ENCODE data around the gene METTL6. TPM values are rescaled to one million over a fixed set of nuclear protein-coding genes. Genes with fewer than 3 reads are reported as not detected.
"Not testable (repeated sequence)": the region's sequence is repeated elsewhere in the genome, so short reads cannot be mapped to it uniquely, and the experiment has no call there.

Gene METTL6
- total RNA-seq, 1 donor from 2014 or later = 27.3 TPM

- Mint-ChIP-seq H3K4me1 (no peaks in the 10 kb centered on the region), H3K4me3 (no peak overlapping the region), H3K9me3 (no peaks in the 10 kb centered on the region), H3K27ac (ENCODE audit: unreplicated experiment) (no peak overlapping the region), H3K27me3 (ENCODE audit: low read depth) (peaks cover 4% of the 10 kb centered on the region), H3K36me3 (ENCODE audit: low read depth) (no peaks in the 10 kb centered on the region)
- no peak for TF ChIP-seq CTCF (conservative IDR thresholded peaks at IDR 0.05)
- DNase-seq (ENCODE audit: low read depth, low spot score) = no peak
Measured at GRCh38 chr3:15368561-15369135, 58.7 kb downstream of the METTL6 start.

GRCh38 chr3:15367059-15367458, 60.3 kb downstream of the METTL6 start:
- no peak for DNase-seq (ENCODE audit: low read depth, low spot score)
- TF ChIP-seq CTCF (conservative IDR thresholded peaks at IDR 0.05) = no peak
- Mint-ChIP-seq H3K27me3 (ENCODE audit: low read depth) (peaks cover 4% of the 10 kb centered on the region), H3K4me1 (peaks cover 2% of the 10 kb centered on the region), H3K36me3 (ENCODE audit: low read depth) (no peaks in the 10 kb centered on the region), H3K4me3 (no peak overlapping the region), H3K27ac (ENCODE audit: unreplicated experiment) (no peak overlapping the region), H3K9me3 (no peaks in the 10 kb centered on the region)

- DNase-seq (ENCODE audit: low read depth, low spot score); H3K36me3 Mint-ChIP-seq (ENCODE audit: low read depth); H3K9me3 Mint-ChIP-seq; H3K4me1 Mint-ChIP-seq; H3K4me3 Mint-ChIP-seq; H3K27me3 Mint-ChIP-seq (ENCODE audit: low read depth); H3K27ac Mint-ChIP-seq (ENCODE audit: unreplicated experiment): not testable (repeated sequence)
Measured at GRCh38 chr3:15364078-15364477, 63.3 kb downstream of the METTL6 start.

GRCh38 chr3:15361494-15362214, 65.7 kb downstream of the METTL6 start:
- Mint-ChIP-seq H3K4me3 (no peak overlapping the region), H3K27me3 (ENCODE audit: low read depth) (peaks cover under 1% of the 10 kb centered on the region), H3K9me3 (no peaks in the 10 kb centered on the region), H3K27ac (ENCODE audit: unreplicated experiment) (no peak overlapping the region), H3K36me3 (ENCODE audit: low read depth) (no peaks in the 10 kb centered on the region), H3K4me1 (peaks cover 10% of the 10 kb centered on the region)
- no peak for DNase-seq (ENCODE audit: low read depth, low spot score)
- TF ChIP-seq CTCF (conservative IDR thresholded peaks at IDR 0.05) = no peak

GRCh38 chr3:15360788-15361493, 66.4 kb downstream of the METTL6 start:
- H3K36me3 Mint-ChIP-seq (ENCODE audit: low read depth) = no peaks in the 10 kb centered on the region
- H3K9me3 Mint-ChIP-seq = no peaks in the 10 kb centered on the region
- H3K4me3 Mint-ChIP-seq = no peak overlapping the region
- H3K27me3 Mint-ChIP-seq (ENCODE audit: low read depth) = peaks cover 3% of the 10 kb centered on the region
- no peak for TF ChIP-seq CTCF (conservative IDR thresholded peaks at IDR 0.05)
- H3K4me1 Mint-ChIP-seq = peaks cover 16% of the 10 kb centered on the region
- DNase-seq (ENCODE audit: low read depth, low spot score) = no peak
- H3K27ac Mint-ChIP-seq (ENCODE audit: unreplicated experiment) = no peak overlapping the region

Other genes with a start within 250 kb of the METTL6 start
- gene CAPN7, start 221.3 kb downstream of the METTL6 start, total RNA-seq = 29.2 and 30.9 TPM in 2 replicates
- 4.8 and 5.2 TPM in 2 replicates for gene SH3BP5, start 95.0 kb downstream of the METTL6 start, total RNA-seq
- gene EAF1, start 54 bp upstream of the METTL6 start, total RNA-seq = 24.9 and 26.3 TPM in 2 replicates
- gene COLQ, start 94.2 kb upstream of the METTL6 start, total RNA-seq = 2.8 and 3.2 TPM in 2 replicates
- 14.0 and 16.3 TPM in 2 replicates for gene HACL1, start 174.0 kb upstream of the METTL6 start, total RNA-seq
- gene BTD, start 174.2 kb upstream of the METTL6 start, total RNA-seq = 5.8 and 8.1 TPM in 2 replicates